ENCODE results near the gene REEP2.

GRCh38 chr5:138488481-138488945 is 49.7 kb downstream of the REEP2 start:
- TF ChIP-seq SUZ12 (IDR thresholded peaks at IDR 0.05; ENCODE audit: extremely low read depth, insufficient read depth, insufficient read length), result no peak
- TF ChIP-seq ZNF274 (IDR thresholded peaks at IDR 0.05; ENCODE audit: low read depth, low read length), result no peak

All from NT2/D1 (cell line).